Natural killer cell treated with Interleukin-12 subunit alpha and Interleukin-12 subunit beta and Interleukin-15 and Interleukin-18, amount 100 ng/mL, for 72 hours (primary cell): ENCODE results near the gene COL6A3. TPM values are rescaled to one million over a fixed set of nuclear protein-coding genes. Genes with fewer than 3 reads are reported as not detected.

Experiments used
- ATAC-seq, 2 donors: fragments of 150-1000 bp; cut with Tn5 transposase in 1 of 2; sonication (Bioruptor Pico), chemical (Tn5 transposase) in 1 of 2; 2 replicates each; pipeline ENCODE4 v1.10.0; 2021
- DNase-seq: peaks from one replicate; pipeline ENCODE4 v3.0.0; 2022; ENCODE audit warnings: low spot score
- H3K27ac Mint-ChIP-seq, 2 donors: 1 replicate in 1 of 2; 2 replicates in 1 of 2; pipeline ENCODE4 v1.8.0; 2022; ENCODE audit warnings: mixed read lengths in 2 of 2, mild to moderate bottlenecking in 1 of 2, moderate library complexity in 1 of 2
- H3K27me3 Mint-ChIP-seq, 2 donors: 1 replicate in 1 of 2; 2 replicates in 1 of 2; pipeline ENCODE4 v1.8.0; 2022; ENCODE audit warnings: mixed read lengths in 2 of 2
- H3K36me3 Mint-ChIP-seq: one replicate; pipeline ENCODE4 v1.8.0; 2022; ENCODE audit warnings: mixed read lengths
- H3K4me1 Mint-ChIP-seq, 2 donors: 1 replicate in 1 of 2; 2 replicates in 1 of 2; pipeline ENCODE4 v1.8.0; 2022; ENCODE audit warnings: low read depth in 2 of 2, mixed read lengths in 2 of 2, mild to moderate bottlenecking in 1 of 2
- H3K4me3 Mint-ChIP-seq: one replicate; pipeline ENCODE4 v1.8.0; 2022; ENCODE audit warnings: mixed read lengths
- H3K9me3 Mint-ChIP-seq: 2 replicates; pipeline ENCODE4 v1.8.0; 2022; ENCODE audit warnings: mixed read lengths
- total RNA-seq, 2 donors: library from RNA; stranded (reverse); gene quantifications; one replicate each; pipeline ENCODE4 v1.2.3, GENCODE V29; 2022

The COL6A3 gene
- total RNA-seq, 2 donors from 2014 or later: 0.11 TPM; not detected in 1

- Mint-ChIP-seq H3K36me3 (no peaks in the 10 kb centered on the region), H3K27ac (no peak overlapping the region), H3K4me3 (no peak overlapping the region), H3K4me1 (no peaks in the 10 kb centered on the region), H3K9me3 (no peaks in the 10 kb centered on the region), H3K27me3 (peaks cover 21 to 46% of the 10 kb centered on the region in 2 donors)
- no peak for ATAC-seq
- DNase-seq: no peak
These were observed 130.6 kb downstream of the COL6A3 start for GRCh38 chr2:237283131-237283928.

- no peaks in the 10 kb centered on the region for H3K36me3 Mint-ChIP-seq
- ATAC-seq (no peak), DNase-seq (no peak)
- no peaks in the 10 kb centered on the region for H3K4me1 Mint-ChIP-seq
- no peak overlapping the region for H3K27ac Mint-ChIP-seq
- no peak overlapping the region for H3K4me3 Mint-ChIP-seq
- peaks cover 16 to 39% of the 10 kb centered on the region in 2 donors for H3K27me3 Mint-ChIP-seq
- H3K9me3 Mint-ChIP-seq: no peaks in the 10 kb centered on the region
These were observed 131.3 kb downstream of the COL6A3 start for GRCh38 chr2:237282568-237283128.

- ATAC-seq (no peak), DNase-seq (no peak)
- H3K27ac Mint-ChIP-seq: no peak overlapping the region
- no peaks in the 10 kb centered on the region for H3K36me3 Mint-ChIP-seq
- H3K4me1 Mint-ChIP-seq: no peaks in the 10 kb centered on the region
- no peak overlapping the region for H3K4me3 Mint-ChIP-seq
- H3K27me3 Mint-ChIP-seq: peaks cover 12 to 36% of the 10 kb centered on the region in 2 donors
- no peaks in the 10 kb centered on the region for H3K9me3 Mint-ChIP-seq
These were observed 132.1 kb downstream of the COL6A3 start for GRCh38 chr2:237281836-237282306.

GRCh38 chr2:237280939-237281338 lies 133.0 kb downstream of the COL6A3 start:
- DNase-seq (no peak), ATAC-seq (no peak)
- Mint-ChIP-seq H3K27ac (no peak overlapping the region), H3K4me3 (no peak overlapping the region), H3K27me3 (peaks cover 11 to 27% of the 10 kb centered on the region in 2 donors), H3K4me1 (no peaks in the 10 kb centered on the region), H3K9me3 (no peaks in the 10 kb centered on the region), H3K36me3 (no peaks in the 10 kb centered on the region)

GRCh38 chr2:237280229-237280628 lies 133.7 kb downstream of the COL6A3 start:
- Mint-ChIP-seq H3K27me3 (peaks cover 11 to 26% of the 10 kb centered on the region in 2 donors), H3K27ac (no peak overlapping the region), H3K36me3 (no peaks in the 10 kb centered on the region), H3K9me3 (no peaks in the 10 kb centered on the region), H3K4me3 (no peak overlapping the region), H3K4me1 (no peaks in the 10 kb centered on the region)
- DNase-seq: no peak
- no peak for ATAC-seq

GRCh38 chr2:237279012-237279768 lies 134.8 kb downstream of the COL6A3 start:
- H3K36me3 Mint-ChIP-seq: no peaks in the 10 kb centered on the region

GRCh38 chr2:237278568-237278967 lies 135.4 kb downstream of the COL6A3 start:
- no peaks in the 10 kb centered on the region for H3K4me1 Mint-ChIP-seq
- H3K27ac Mint-ChIP-seq: no peak overlapping the region
- H3K4me3 Mint-ChIP-seq: no peak overlapping the region
- peaks cover 11 to 26% of the 10 kb centered on the region in 2 donors for H3K27me3 Mint-ChIP-seq
- no peaks in the 10 kb centered on the region for H3K36me3 Mint-ChIP-seq
- H3K9me3 Mint-ChIP-seq: no peaks in the 10 kb centered on the region
- no peak for ATAC-seq
- DNase-seq: no peak

More at GRCh38 chr2:237279012-237279768, 134.8 kb downstream of the COL6A3 start:
- no peak overlapping the region for H3K4me3 Mint-ChIP-seq
- DNase-seq (no peak), ATAC-seq (peak in 1 of 2 donors; percentile 41)
- H3K27ac Mint-ChIP-seq: no peak overlapping the region
- peaks cover 11 to 26% of the 10 kb centered on the region in 2 donors for H3K27me3 Mint-ChIP-seq
- H3K9me3 Mint-ChIP-seq: no peaks in the 10 kb centered on the region
- H3K4me1 Mint-ChIP-seq: no peaks in the 10 kb centered on the region

GRCh38 chr2:237276716-237277490 lies 137.1 kb downstream of the COL6A3 start:
- H3K4me3 Mint-ChIP-seq: no peak overlapping the region
- no peaks in the 10 kb centered on the region for H3K4me1 Mint-ChIP-seq
- ATAC-seq (no peak), DNase-seq (no peak)
- H3K9me3 Mint-ChIP-seq: no peaks in the 10 kb centered on the region
- H3K27me3 Mint-ChIP-seq: peaks cover 12 to 24% of the 10 kb centered on the region in 2 donors
- no peak overlapping the region for H3K27ac Mint-ChIP-seq
- H3K36me3 Mint-ChIP-seq: no peaks in the 10 kb centered on the region

Other genes with a start within 250 kb of the COL6A3 start
- gene MLPH, start 73.1 kb upstream of the COL6A3 start, total RNA-seq: not detected
- not detected for gene PRLH, start 152.4 kb upstream of the COL6A3 start, total RNA-seq
- gene RAB17, start 176.6 kb upstream of the COL6A3 start, total RNA-seq: not detected
- gene LRRFIP1, start 213.4 kb upstream of the COL6A3 start, total RNA-seq: 100 to 1,000 TPM; 125 to 203 TPM